ENCODE data around the gene AXIN2. TPM values are rescaled to one million over a fixed set of nuclear protein-coding genes. Genes with fewer than 3 reads are reported as not detected.
A peak's percentile ranks its signal among the peaks of the same experiment; 100 is the strongest.

AXIN2 gene
- total and polyA plus RNA-seq, 7 donors = 6.0 to 16.1 (median 9.6) TPM

GRCh38 chr17:65556014-65556909 is 5.2 kb downstream of the AXIN2 start:
- Histone ChIP-seq H3K27me3 (no peaks in the 10 kb centered on the region), H3K4me1 (peaks cover 0 to 43% (median 0%) of the 10 kb centered on the region in 4 donors), H3K36me3 (peaks cover 0 to 6% (median 3%) of the 10 kb centered on the region in 4 donors), H3K4me3 (peak overlapping the region in 2 of 4 donors; percentile 11 to 16), H3K27ac (no peak overlapping the region), H3K9me3 (no peaks in the 10 kb centered on the region)
- peak; percentile 89 for DNase-seq
- 14 to 40% methylated on average over 17 of the region's 17 CpGs for WGBS, 2 donors
- TF ChIP-seq POLR2AphosphoS5 (IDR thresholded peaks at IDR 0.05) (peak in 1 of 4 donors; percentile 27), CTCF (IDR thresholded peaks at IDR 0.05) (peak; percentile 63 to 78 (median 73)), POLR2A (IDR thresholded peaks at IDR 0.05) (no peak), EP300 (IDR thresholded peaks at IDR 0.05) (no peak)
- intact Hi-C loops (cut with DNase I) = loop anchor here (2.0 to 10.0 kb wide), 4 partner anchors 39 to 611 kb away; no protein-coding TSS in a partner anchor

DNA sequence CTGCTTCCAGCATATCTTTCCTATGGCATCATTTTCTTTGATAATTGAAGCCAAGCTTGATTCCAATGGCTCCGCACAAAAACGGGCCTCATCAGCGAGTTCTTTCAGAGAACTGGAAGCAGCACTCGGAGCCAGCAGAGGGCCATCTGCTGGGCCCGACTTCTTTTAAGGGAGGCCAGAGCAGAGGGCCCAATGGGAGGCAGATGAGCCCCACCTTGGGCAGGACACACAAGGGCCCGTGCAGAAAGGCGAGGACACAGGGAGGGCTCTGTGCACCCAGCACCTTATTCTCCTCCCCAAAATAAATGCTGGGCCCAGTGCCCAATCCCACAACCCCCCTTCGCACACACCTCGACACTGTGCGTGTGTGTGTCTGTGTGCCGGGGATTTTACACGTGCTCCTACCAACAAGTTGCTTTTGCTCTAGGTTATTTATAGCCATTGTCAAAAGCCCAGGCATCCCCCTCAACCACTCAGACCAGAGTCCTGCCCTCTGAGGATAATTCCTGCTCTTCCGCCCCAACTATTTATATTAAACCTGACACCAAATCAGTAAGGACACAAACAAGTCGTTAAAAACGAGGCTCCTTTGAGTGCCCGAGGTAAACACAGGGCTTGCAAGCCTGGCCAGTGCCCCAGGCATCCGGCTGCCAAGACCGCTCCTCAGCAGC is 6.8 kb downstream of the AXIN2 start:
- intact Hi-C loops (cut with DNase I) = loop anchor here (2.0 to 10.0 kb wide), 5 partner anchors 37 to 613 kb away; no protein-coding TSS in a partner anchor

DNA sequence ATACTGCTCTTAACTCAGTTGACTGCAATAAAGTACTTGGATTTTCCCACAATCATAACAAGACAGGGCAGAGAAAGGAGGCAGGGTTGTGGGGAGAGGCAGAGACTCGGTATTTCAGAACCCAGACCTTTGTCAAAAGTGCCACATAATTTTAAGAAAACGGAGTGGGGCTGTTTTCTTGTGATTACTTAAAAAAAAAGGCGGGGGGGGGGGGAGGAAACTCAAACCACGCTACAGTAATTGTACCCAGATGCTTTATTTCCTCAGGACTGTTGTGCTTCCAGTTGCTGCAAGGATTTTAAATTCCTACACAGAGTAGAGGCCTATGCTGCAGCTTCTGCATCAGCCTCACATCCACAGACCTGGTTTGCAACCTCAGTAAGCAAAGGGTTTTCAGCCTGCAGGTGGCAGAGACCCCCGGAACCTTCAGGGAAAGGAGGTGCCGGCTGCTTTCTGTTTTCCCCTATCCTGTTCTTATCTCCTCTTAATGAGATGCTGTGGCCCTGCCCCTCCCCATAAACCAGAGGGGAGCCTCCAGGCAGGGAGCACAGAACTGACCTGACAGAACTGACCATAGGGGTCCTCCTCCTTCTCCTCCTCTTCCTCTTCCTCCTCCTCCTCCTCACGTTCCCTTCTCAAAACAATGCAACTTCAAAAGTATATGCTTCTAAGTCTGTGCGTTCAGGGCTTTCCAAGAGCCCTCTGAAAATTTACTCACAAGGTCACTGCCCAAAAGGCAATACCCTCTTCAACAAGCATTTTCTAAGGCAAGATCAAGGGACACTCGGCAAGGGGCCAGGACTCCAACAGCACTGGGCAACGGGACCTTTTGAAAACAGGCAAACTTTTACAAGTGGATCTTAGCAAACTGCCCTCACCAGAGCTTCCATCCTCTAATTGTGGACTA is 7.5 kb downstream of the AXIN2 start:
- Histone ChIP-seq H3K4me3 (peak overlapping the region in 1 of 4 donors; percentile 21), H3K27ac (no peak overlapping the region), H3K27me3 (no peaks in the 10 kb centered on the region), H3K9me3 (no peaks in the 10 kb centered on the region), H3K36me3 (peaks cover 0 to 11% (median 3%) of the 10 kb centered on the region in 4 donors), H3K4me1 (peaks cover 0 to 49% (median 3%) of the 10 kb centered on the region in 4 donors)
- intact Hi-C loops (cut with DNase I) = loop anchor here (2.0 to 10.0 kb wide), 3 partner anchors 99 to 233 kb away; no protein-coding TSS in a partner anchor
- TF ChIP-seq EP300 (IDR thresholded peaks at IDR 0.05) (no peak), POLR2A (IDR thresholded peaks at IDR 0.05) (no peak), POLR2AphosphoS5 (IDR thresholded peaks at IDR 0.05) (no peak), CTCF (IDR thresholded peaks at IDR 0.05) (no peak)
- DNase-seq = no peak
- 15 to 44% methylated on average over 10 of the region's 10 CpGs for WGBS, 2 donors

More for the DNA sequence above, 6.8 kb downstream of the AXIN2 start:
- TF ChIP-seq POLR2AphosphoS5 (IDR thresholded peaks at IDR 0.05) (peak in 2 of 4 donors; percentile 70 to 81), POLR2A (IDR thresholded peaks at IDR 0.05) (no peak), EP300 (IDR thresholded peaks at IDR 0.05) (peak; percentile 20 to 80 (median 66)), CTCF (IDR thresholded peaks at IDR 0.05) (peak in 2 of 4 experiments; percentile 20 to 35)
- Histone ChIP-seq H3K9me3 (no peaks in the 10 kb centered on the region), H3K36me3 (peaks cover 0 to 6% (median 3%) of the 10 kb centered on the region in 4 donors), H3K27me3 (no peaks in the 10 kb centered on the region), H3K4me1 (peaks cover 0 to 52% (median under 1%) of the 10 kb centered on the region in 4 donors), H3K27ac (no peak overlapping the region), H3K4me3 (peak overlapping the region in 1 of 4 donors; percentile 21)
- peak; percentile 84 for DNase-seq
- 12 to 51% methylated on average over 18 of the region's 18 CpGs for WGBS, 2 donors

All from sigmoid colon (tissue), 7 donors.